Panc1 (cell line): ENCODE data around the gene FARP1.

Experiments used
- CTCF ChIP-seq: fragments of 450-650 bp; IDR thresholded peaks from 2 replicates; pipeline ENCODE4 v1.5.1; 2017; ENCODE audit warnings: mild to moderate bottlenecking
- POLR2AphosphoS5 ChIP-seq: IDR thresholded peaks from 2 replicates; pipeline ENCODE4 v1.6.1; 2012; ENCODE audit warnings: mild to moderate bottlenecking, low read depth, low read length, moderate library complexity

DNA sequence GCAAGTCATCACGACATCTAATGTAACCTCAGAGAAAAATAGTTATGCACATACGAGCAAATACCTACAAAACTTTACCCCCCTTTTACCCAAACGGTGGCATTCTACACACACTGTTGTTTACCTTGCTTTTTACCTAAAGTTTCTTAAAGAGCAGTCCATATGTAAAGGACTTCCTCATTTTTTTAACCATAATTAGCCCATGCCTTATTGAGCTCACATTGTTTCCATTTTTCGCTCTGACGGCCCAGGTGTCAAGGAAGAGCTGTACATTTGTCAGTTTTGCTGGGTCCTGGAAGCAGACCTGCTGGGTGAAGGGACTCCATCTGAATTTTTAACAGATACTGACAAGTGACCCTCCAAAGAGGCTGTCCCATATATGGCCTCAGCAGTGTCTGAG lies 344.6 kb downstream of the FARP1 start:
- TF ChIP-seq CTCF, result no peak
- no peak for TF ChIP-seq POLR2AphosphoS5
